Activated CD4-positive, alpha-beta memory T cell treated with anti-CD3 and anti-CD28 coated beads, Interleukin-2, amount 10 ng/mL, durations not matched to agents 7 days and 5 days (primary cell): ENCODE measurements around the gene AKNA. TPM values are rescaled to one million over a fixed set of nuclear protein-coding genes. Genes with fewer than 3 reads are reported as not detected.

ENCODE experiments used
- CTCF ChIA-PET: fragments of 350-600 bp; sonication (Branson Sonifier 250); formaldehyde crosslinking; loops from one replicate; lab custom pipeline; 2021; ENCODE audit warnings: antibody characterized with exemption, inconsistent platforms; lab: Charles Lee
- POLR2A ChIA-PET: fragments of 350-600 bp; sonication (Branson Sonifier 250); formaldehyde crosslinking; loops from one replicate; lab custom pipeline; 2021; ENCODE audit warnings: antibody characterized with exemption; lab: Charles Lee
- DNase-seq: peaks from one replicate; pipeline ENCODE4 v3.0.0-alpha.2; 2020
- H3K27ac Mint-ChIP-seq: one replicate; pipeline ENCODE4 v1.8.0; 2021; ENCODE audit warnings: mild to moderate bottlenecking, mixed read lengths
- H3K27me3 Mint-ChIP-seq: one replicate; pipeline ENCODE4 v1.8.0; 2021; ENCODE audit warnings: mixed read lengths
- H3K36me3 Mint-ChIP-seq: one replicate; pipeline ENCODE4 v1.8.0; 2021; ENCODE audit warnings: low read depth, mixed read lengths
- H3K4me1 Mint-ChIP-seq: one replicate; pipeline ENCODE4 v1.8.0; 2021; ENCODE audit warnings: mixed read lengths
- H3K4me3 Mint-ChIP-seq: one replicate; pipeline ENCODE4 v1.8.0; 2021; ENCODE audit warnings: mild to moderate bottlenecking, mixed read lengths
- H3K9me3 Mint-ChIP-seq: one replicate; pipeline ENCODE4 v1.8.0; 2021; ENCODE audit warnings: mixed read lengths
- total RNA-seq, 2 experiments: library from RNA; stranded (reverse); gene quantifications; one replicate each; pipeline ENCODE4 v1.2.3, GENCODE V29; 2021

The AKNA gene
- total RNA-seq, 2 experiments from 2014 or later: 350 to 355 TPM

GRCh38 chr9:114428466-114428865 is 40.7 kb upstream of the AKNA start:
- POLR2A ChIA-PET: interaction anchor here (1.2 kb wide), 1 partner anchor 159 kb away, joined by 3 read pairs; the partner anchor contains the start of gene ATP6V1G1
- CTCF ChIA-PET: interaction anchor here (1.1 to 2.9 kb wide), 3 partner anchors 23 to 225 kb away, joined by 3 to 12 read pairs (median 6); no protein-coding TSS in a partner anchor
- DNase-seq: no peak
- Mint-ChIP-seq H3K4me1 (peaks cover 3% of the 10 kb centered on the region), H3K36me3 (no peaks in the 10 kb centered on the region), H3K4me3 (no peak overlapping the region), H3K9me3 (no peaks in the 10 kb centered on the region), H3K27me3 (peaks cover 4% of the 10 kb centered on the region), H3K27ac (no peak overlapping the region)

- peaks cover 4% of the 10 kb centered on the region for H3K27me3 Mint-ChIP-seq
- H3K4me1 Mint-ChIP-seq: no peaks in the 10 kb centered on the region
- no peaks in the 10 kb centered on the region for H3K36me3 Mint-ChIP-seq
- ChIA-PET POLR2A (no interaction called here), CTCF (interaction anchor here (1.1 to 2.9 kb wide), 4 partner anchors 9 to 226 kb away, joined by 3 to 12 read pairs (median 4); no protein-coding TSS in a partner anchor)
- H3K9me3 Mint-ChIP-seq: no peaks in the 10 kb centered on the region
- no peak for DNase-seq
- no peak overlapping the region for H3K4me3 Mint-ChIP-seq
- no peak overlapping the region for H3K27ac Mint-ChIP-seq
Observed at GRCh38 chr9:114427644-114428043, 39.9 kb upstream of the AKNA start.

- H3K4me3 Mint-ChIP-seq: no peak overlapping the region
- no peaks in the 10 kb centered on the region for H3K36me3 Mint-ChIP-seq
- DNase-seq: no peak
- ChIA-PET POLR2A (no interaction called here), CTCF (interaction anchor here (1.4 kb wide), 1 partner anchor 7 kb away, joined by 3 read pairs; no protein-coding TSS in a partner anchor)
- no peaks in the 10 kb centered on the region for H3K9me3 Mint-ChIP-seq
- H3K27ac Mint-ChIP-seq: no peak overlapping the region
- H3K4me1 Mint-ChIP-seq: no peaks in the 10 kb centered on the region
- H3K27me3 Mint-ChIP-seq: peaks cover 4% of the 10 kb centered on the region
Observed at GRCh38 chr9:114426046-114426948, 38.5 kb upstream of the AKNA start.

GRCh38 chr9:114425126-114425525 is 37.3 kb upstream of the AKNA start:
- H3K9me3 Mint-ChIP-seq: no peaks in the 10 kb centered on the region
- H3K36me3 Mint-ChIP-seq: no peaks in the 10 kb centered on the region
- no peak overlapping the region for H3K4me3 Mint-ChIP-seq
- H3K27ac Mint-ChIP-seq: no peak overlapping the region
- CTCF ChIA-PET: no interaction called here
- DNase-seq: no peak
- no peaks in the 10 kb centered on the region for H3K4me1 Mint-ChIP-seq
- H3K27me3 Mint-ChIP-seq: peaks cover 4% of the 10 kb centered on the region
- POLR2A ChIA-PET: no interaction called here

- no peaks in the 10 kb centered on the region for H3K9me3 Mint-ChIP-seq
- ChIA-PET CTCF (interaction anchor here (1.2 kb wide), 1 partner anchor 229 kb away, joined by 3 read pairs; no protein-coding TSS in a partner anchor), POLR2A (no interaction called here)
Observed at GRCh38 chr9:114424126-114424525, 36.3 kb upstream of the AKNA start.

GRCh38 chr9:114423181-114423580 is 35.4 kb upstream of the AKNA start:
- H3K4me3 Mint-ChIP-seq: no peak overlapping the region
- H3K9me3 Mint-ChIP-seq: no peaks in the 10 kb centered on the region
- no peak overlapping the region for H3K27ac Mint-ChIP-seq
- no peaks in the 10 kb centered on the region for H3K36me3 Mint-ChIP-seq
- CTCF ChIA-PET: interaction anchor here (1.2 kb wide), 1 partner anchor 230 kb away, joined by 3 read pairs; no protein-coding TSS in a partner anchor
- H3K27me3 Mint-ChIP-seq: peaks cover 4% of the 10 kb centered on the region
- DNase-seq: no peak
- POLR2A ChIA-PET: no interaction called here
- peaks cover 11% of the 10 kb centered on the region for H3K4me1 Mint-ChIP-seq

More at GRCh38 chr9:114424126-114424525, 36.3 kb upstream of the AKNA start:
- Mint-ChIP-seq H3K27me3 (peaks cover 4% of the 10 kb centered on the region), H3K27ac (no peak overlapping the region), H3K4me1 (peaks cover 1% of the 10 kb centered on the region), H3K4me3 (no peak overlapping the region), H3K36me3 (no peaks in the 10 kb centered on the region)
- no peak for DNase-seq

DNA sequence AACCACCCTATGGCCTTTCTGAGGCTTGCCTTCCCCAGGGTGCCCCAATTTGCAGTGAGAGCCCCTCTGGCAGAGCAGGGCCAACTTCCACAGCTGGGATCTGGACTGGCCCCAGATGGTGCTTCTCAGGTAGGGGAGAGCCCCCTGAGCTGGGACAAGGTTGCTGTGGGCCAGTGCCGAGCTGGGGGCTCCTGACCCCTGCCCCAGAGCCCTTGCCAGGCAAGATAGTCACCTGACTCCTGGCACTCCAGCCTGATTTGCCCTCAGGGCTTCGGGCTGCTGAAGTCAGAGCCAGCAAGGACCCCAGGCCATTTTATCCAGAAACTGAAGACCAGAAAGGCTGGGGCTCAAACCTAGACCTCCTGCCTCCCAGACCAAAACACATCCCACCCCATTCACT is 33.4 kb upstream of the AKNA start:
- peaks cover 23% of the 10 kb centered on the region for H3K4me1 Mint-ChIP-seq
- peaks cover 4% of the 10 kb centered on the region for H3K27me3 Mint-ChIP-seq
- H3K9me3 Mint-ChIP-seq: no peaks in the 10 kb centered on the region
- no peak overlapping the region for H3K27ac Mint-ChIP-seq
- DNase-seq: no peak
- POLR2A ChIA-PET: interaction anchor here (1.0 kb wide), 1 partner anchor 167 kb away, joined by 3 read pairs; the partner anchor contains the start of gene ATP6V1G1
- H3K4me3 Mint-ChIP-seq: no peak overlapping the region
- no peaks in the 10 kb centered on the region for H3K36me3 Mint-ChIP-seq
- CTCF ChIA-PET: interaction anchor here (1.0 to 5.0 kb wide), 5 partner anchors 15 to 232 kb away, joined by 3 to 26 read pairs (median 5); no protein-coding TSS in a partner anchor

DNA sequence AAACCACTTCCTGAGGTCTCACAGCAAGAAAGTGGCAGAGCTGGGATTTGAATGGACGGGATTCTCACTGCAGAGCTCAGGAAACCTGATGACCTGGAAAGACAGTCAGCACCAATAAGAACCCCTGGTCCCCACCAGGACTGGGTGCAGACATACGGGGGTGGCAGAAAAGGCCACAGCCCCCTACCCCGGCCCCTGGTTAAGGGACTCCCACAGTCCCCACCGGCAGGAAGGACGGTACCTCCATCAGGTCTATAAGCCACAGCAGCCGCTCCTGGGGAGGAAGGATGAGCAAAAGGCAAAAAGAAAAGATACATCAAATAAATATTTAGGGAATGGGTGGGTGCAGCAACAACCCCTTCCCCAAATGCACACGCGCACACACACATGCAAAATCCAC is 32.0 kb upstream of the AKNA start:
- Mint-ChIP-seq H3K27ac (no peak overlapping the region), H3K9me3 (no peaks in the 10 kb centered on the region), H3K36me3 (no peaks in the 10 kb centered on the region), H3K27me3 (no peaks in the 10 kb centered on the region), H3K4me3 (no peak overlapping the region), H3K4me1 (peaks cover 23% of the 10 kb centered on the region)
- DNase-seq: no peak
- CTCF ChIA-PET: interaction anchor here (0.8 to 5.0 kb wide), 4 partner anchors 10 to 318 kb away, joined by 3 to 26 read pairs (median 5); no protein-coding TSS in a partner anchor
- POLR2A ChIA-PET: no interaction called here

DNA sequence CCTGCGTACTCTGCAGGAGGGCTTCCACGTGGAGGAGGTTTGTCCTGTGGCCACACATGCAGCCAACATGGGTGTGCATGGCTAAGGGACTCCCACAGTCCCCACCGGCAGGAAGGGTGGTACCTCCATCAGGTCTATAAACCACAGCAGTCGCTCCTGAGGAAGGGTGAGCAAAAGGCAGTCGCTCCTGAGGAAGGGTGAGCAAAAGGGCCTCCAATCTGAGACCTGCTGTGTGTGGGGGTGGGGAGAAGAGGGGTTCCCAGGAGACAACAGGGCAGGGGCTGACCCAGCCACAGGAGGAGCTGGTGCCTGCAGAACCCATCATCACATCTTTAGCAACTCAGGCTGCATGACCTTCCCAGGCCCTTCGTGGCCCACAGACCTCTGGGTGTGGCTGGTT is 30.3 kb upstream of the AKNA start:
- Mint-ChIP-seq H3K27me3 (no peaks in the 10 kb centered on the region), H3K4me3 (no peak overlapping the region), H3K27ac (no peak overlapping the region), H3K36me3 (no peaks in the 10 kb centered on the region), H3K4me1 (peaks cover 23% of the 10 kb centered on the region), H3K9me3 (no peaks in the 10 kb centered on the region)
- CTCF ChIA-PET: interaction anchor here (1.3 to 5.0 kb wide), 2 partner anchors 9 to 12 kb away, joined by 3 to 26 read pairs; no protein-coding TSS in a partner anchor
- POLR2A ChIA-PET: no interaction called here
- DNase-seq: no peak

DNA sequence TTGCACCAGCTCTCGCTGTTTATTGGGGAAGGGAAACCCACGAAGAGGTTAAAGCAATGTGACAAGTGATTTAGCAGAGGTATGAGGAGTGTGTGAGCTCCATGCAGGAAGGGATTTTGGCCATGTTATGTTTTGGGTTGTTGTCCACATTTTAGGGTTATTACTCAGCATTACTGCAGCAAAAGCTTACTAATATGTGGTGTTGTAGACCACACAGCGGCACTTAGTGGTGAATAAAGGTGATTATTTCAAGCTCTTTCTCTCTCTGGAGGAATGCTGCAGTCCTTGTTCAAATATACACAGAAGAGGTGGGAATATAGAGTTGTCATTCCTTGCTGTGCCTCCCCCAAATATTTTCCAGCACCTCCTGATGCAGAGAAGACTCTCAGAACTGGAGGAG is 29.7 kb upstream of the AKNA start:
- POLR2A ChIA-PET: no interaction called here
- CTCF ChIA-PET: interaction anchor here (5.0 kb wide), 1 partner anchor 12 kb away, joined by 26 read pairs; no protein-coding TSS in a partner anchor
- Mint-ChIP-seq H3K27me3 (no peaks in the 10 kb centered on the region), H3K4me1 (peaks cover 23% of the 10 kb centered on the region), H3K27ac (no peak overlapping the region), H3K36me3 (no peaks in the 10 kb centered on the region), H3K4me3 (no peak overlapping the region), H3K9me3 (no peaks in the 10 kb centered on the region)
- DNase-seq: no peak

DNA sequence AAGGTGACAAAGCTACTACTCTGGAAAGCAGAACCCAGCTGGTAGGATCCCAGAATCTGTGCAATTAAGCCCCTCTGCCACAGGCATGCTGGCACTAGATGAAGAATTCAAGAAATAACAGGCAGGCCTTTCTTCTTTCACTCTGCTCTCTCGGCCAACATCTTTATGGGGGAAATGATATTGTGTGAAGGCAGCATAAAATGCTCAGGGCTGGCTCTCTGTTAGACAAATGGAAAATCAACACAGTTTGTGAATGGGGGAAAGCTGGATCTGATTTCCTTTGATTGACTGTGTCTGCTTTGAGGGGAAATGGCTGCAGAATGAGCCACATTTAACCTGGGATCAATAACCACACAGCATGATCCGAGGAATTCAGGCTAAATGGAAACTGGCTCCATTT is 29.1 kb upstream of the AKNA start:
- no peaks in the 10 kb centered on the region for H3K9me3 Mint-ChIP-seq
- peaks cover 23% of the 10 kb centered on the region for H3K4me1 Mint-ChIP-seq
- no peaks in the 10 kb centered on the region for H3K36me3 Mint-ChIP-seq
- DNase-seq: no peak
- no peaks in the 10 kb centered on the region for H3K27me3 Mint-ChIP-seq
- no peak overlapping the region for H3K27ac Mint-ChIP-seq
- no peak overlapping the region for H3K4me3 Mint-ChIP-seq
- CTCF ChIA-PET: interaction anchor here (5.0 kb wide), 1 partner anchor 11 kb away, joined by 26 read pairs; no protein-coding TSS in a partner anchor
- POLR2A ChIA-PET: no interaction called here

DNA sequence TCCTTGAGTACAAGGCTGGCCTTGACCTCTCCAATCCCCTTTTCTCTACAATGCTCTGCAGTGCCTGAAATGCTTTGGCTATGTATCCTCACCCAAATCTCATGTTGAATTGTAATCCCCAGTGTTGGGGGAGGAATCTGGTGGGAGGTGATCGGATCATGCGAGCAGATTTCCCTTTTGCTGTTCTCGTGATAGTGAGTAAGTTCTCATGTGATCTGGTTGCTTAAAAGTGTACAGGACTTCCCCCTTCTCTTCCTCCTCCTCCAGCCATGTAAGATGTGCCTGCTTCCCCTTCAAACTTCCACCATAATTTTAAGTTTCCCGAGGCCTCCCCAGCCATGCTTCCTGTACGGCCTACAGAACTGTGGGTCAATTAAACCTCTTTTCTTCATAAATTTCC is 28.5 kb upstream of the AKNA start:
- ChIA-PET CTCF (interaction anchor here (3.0 to 5.0 kb wide), 2 partner anchors 11 to 237 kb away, joined by 15 to 26 read pairs; no protein-coding TSS in a partner anchor), POLR2A (no interaction called here)
- Mint-ChIP-seq H3K27ac (no peak overlapping the region), H3K4me1 (peaks cover 23% of the 10 kb centered on the region), H3K4me3 (no peak overlapping the region), H3K27me3 (no peaks in the 10 kb centered on the region), H3K36me3 (no peaks in the 10 kb centered on the region), H3K9me3 (no peaks in the 10 kb centered on the region)
- no peak for DNase-seq

- Mint-ChIP-seq H3K27me3 (no peaks in the 10 kb centered on the region), H3K9me3 (no peaks in the 10 kb centered on the region), H3K4me3 (no peak overlapping the region), H3K4me1 (peaks cover 31% of the 10 kb centered on the region), H3K27ac (no peak overlapping the region), H3K36me3 (no peaks in the 10 kb centered on the region)
- ChIA-PET CTCF (interaction anchor here (2.3 to 3.0 kb wide), 2 partner anchors 8 to 239 kb away, joined by 7 to 15 read pairs; no protein-coding TSS in a partner anchor), POLR2A (interaction anchor here (1.1 kb wide), 1 partner anchor 9 kb away, joined by 3 read pairs; no protein-coding TSS in a partner anchor)
- DNase-seq: no peak
Observed at GRCh38 chr9:114414346-114414745, 26.6 kb upstream of the AKNA start.
